Measurements from ENCODE around the gene TTC16.
"Not testable (repeated sequence)": the region's sequence is repeated elsewhere in the genome, so short reads cannot be mapped to it uniquely, and the experiment has no call there.

TTC16 gene

DNA sequence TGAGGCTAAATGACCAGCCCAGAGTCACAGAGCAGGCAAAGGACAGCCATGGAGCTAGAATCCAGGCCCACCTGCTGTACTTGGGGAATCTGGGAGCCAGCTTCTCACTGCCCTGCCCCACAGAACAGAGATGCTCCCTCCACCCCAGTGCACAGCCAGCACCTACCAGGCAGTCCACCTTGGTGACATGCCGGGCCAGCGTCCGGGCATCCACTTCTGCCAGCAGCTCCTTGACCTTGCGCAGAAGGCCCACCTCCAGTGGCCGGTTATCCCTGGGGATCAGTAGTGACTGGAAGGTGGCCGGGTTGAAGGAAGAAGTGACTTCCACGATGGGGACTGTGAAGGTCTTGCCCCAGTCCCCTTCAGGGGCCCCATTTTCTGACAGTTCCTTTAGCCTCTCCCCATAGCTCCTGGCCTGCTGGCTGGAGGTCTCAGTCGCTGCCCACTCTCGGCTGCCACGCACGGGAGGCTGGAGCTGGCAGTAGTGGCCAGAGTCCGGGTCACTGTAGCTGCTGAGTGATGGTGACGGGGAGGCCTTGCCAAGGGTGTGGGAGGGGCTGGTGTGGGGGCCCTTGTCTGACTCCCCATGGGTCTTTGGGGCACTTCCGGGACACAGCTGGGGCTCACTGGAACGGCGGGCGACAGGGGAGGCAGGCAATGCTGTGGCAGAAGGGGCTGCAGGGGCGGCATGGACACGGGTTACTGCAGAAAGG, 28.7 kb downstream of the TTC16 start:
- FAIRE-seq: no peak

- no peak for FAIRE-seq
Observed at GRCh38 chr9:127746959-127747569, 31.2 kb downstream of the TTC16 start.

DNA sequence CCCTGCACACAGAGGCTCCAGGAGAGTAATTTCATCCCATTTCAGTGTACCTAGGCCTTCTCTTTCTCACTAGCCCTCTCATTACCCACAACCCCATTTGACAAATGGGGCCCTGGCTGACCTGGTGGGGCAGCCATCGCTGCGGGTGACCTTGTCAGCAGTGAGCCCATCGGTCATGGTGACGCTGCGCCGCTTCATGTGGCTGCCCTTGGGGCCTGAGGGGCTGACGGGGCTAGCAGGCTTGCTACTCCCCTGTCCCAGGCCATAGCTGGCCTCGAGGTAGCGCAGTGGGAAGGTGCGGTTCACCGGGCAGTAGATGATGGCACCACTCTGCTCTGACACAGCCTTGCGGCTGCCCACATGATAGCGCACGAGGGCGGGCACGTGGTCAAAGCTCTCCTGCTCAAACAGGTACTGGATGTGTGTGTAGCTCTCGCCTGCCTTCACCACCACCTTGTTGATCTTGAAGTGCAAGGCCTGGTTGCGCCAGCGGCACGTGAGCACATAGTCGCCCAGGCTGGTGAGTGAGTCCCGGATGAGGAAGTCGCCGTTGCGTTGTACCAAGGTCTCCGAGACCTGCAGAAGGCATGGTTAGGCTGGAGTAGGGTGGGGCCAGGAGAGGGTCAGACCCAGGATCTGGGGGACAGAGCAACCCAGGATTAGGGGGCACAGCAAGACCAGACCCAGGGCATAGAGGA, 33.4 kb downstream of the TTC16 start:
- FAIRE-seq: no peak

DNA sequence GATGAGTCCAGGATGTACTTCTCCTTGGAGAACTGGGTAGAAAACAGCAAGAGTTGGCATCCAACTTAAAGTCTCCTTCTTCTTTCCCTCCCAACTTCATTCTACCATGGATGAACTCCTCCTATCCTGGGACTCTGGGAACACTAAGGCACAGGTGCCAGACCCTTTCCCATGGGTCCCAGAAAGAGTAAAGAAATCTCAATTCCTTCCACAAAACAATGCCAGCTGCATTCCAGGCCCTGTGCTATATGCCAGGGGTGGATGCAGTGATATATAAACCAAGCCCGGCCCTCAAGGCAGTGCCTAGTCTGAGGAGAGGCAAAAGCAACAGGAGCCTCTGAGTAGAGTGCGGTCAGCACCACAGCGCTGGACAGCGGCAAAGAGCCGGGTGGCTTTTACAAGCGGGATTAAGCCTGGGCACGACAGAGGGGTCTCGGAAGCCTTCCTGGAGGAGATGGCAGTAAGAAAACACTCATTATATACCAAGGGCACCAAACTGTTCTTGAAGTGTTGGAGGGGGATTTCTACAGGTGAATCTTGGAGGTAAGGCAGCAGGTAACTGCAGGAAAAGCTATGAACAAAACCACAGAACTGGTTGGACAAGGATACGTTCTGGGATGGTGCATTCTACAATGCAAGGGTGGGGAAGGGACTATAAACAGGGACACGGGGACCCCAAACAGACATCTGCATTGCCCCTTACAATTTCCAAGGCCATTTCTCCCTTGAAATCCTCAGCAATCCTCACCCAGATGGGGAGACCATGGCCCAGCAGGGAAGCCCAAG, 35.6 kb downstream of the TTC16 start:
- FAIRE-seq: no peak

GRCh38 chr9:127753148-127753547, 37.3 kb downstream of the TTC16 start:
- no peak for FAIRE-seq

- no peak for FAIRE-seq
Observed at GRCh38 chr9:127753622-127754021, 37.7 kb downstream of the TTC16 start.

DNA sequence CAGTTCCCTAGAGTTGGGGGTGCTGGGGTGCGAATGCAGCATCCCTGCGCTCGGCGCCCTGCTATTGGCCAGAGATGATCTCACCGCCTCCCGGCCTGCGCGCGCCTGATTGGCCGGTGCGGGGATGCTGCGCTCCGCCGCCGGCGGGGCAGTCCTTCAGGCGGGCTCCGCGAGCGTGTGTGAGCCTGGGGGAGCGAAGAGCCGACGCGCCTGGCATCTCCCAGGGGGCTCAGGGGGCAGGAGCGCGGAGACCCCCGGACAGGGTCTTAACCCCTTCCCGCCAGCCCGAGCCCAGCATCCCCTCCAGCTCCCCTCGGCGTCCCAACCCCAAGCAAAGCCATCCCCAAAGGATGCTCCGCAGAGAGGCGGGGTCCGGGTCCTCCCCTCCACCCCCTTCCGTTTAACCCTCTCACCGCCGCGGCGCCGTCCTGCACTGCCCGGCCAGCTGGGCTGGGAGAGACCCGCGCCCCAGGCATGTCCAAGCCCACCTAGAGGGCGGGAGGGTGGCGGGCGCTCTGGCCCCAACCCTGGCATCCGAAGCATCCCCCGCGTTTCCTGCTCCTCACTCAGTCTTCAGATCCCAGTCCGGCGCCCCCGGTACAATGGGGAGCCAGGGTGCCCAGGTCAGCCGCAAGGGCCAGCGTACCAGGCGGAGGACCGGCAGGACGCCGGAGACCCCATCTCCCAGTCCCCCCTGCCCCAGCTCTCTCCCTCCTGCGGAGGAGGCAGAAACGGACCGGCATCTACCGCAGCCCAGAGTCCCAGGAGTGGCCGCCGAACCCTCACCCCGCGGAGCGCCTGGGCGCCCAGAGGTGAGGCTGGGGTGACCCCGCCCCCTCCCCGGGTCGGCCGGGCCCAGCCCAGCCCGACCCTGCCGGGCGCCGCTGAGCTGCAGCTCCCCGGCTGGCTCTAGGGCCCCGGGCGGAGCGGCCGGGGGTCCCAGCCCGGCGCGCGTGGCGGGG, 38.5 kb downstream of the TTC16 start:
- no peak for FAIRE-seq

GRCh38 chr9:127755061-127756060, 39.5 kb downstream of the TTC16 start:
- FAIRE-seq: no peak

DNA sequence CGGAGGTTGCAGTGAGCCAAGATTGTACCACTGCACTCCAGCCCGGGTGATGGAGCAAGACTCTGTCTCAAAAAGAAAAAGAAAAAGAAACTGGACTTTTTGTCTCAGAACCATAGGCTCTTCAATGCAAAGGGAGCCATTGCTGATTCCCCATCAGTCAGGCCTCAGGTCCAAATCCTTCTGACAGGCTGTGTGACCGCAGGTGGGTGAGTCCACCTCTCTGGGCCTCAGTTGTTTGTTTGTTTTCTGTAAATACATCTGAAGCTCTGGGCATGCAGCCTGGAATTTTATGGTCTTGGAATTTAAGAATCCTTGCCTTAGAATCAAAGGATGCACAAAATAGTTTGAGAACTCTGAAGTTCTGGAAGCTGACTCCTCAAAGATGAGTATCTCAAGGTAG, 40.4 kb downstream of the TTC16 start:
- no peak for FAIRE-seq

GRCh38 chr9:127756776-127757175, 40.9 kb downstream of the TTC16 start:
- not testable (repeated sequence) for FAIRE-seq

- no peak for FAIRE-seq
Observed at GRCh38 chr9:127758843-127759242, 43.0 kb downstream of the TTC16 start.

DNA sequence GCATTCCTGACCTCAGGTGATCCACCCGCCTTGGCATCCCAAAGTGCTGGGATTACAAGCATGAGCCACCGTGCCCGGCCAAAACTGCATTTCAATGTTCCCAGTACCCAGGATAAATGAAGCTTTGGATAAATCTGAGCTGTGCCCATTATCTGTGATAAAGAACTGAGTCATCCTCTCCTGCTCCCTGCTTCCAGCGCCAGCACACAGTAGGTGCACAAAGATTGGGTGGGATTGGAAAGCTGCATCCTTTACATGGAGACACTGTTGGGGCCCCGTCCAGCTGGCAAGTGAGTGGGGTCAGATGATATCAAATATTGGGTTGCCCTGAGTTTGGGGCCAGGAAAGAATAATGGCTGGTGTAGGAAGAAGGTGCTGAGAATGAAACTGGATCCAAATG, 45.2 kb downstream of the TTC16 start:
- FAIRE-seq: no peak

DNA sequence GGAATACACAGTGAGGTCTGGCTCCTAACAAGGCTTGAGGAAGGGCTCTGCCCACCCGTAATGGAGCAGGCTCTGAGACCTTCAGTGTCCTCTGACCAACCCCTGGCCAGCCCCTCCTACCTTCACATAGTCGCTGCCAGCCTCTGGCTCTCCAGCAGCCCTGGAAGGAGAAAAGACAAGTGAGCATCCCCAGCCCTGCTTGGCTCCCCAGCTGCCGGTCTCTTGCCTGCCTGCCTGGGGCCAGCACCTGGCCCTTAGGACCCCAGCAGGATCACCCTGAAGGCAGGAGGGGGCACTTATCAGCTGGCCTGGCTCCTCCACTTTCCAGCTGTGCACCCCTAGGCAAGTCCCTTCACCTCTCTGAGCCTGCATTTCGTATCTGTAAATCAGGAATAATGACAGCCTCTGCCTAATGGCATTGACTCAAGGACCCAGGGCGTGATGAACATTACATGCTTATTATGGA, 45.6 kb downstream of the TTC16 start:
- no peak for FAIRE-seq

DNA sequence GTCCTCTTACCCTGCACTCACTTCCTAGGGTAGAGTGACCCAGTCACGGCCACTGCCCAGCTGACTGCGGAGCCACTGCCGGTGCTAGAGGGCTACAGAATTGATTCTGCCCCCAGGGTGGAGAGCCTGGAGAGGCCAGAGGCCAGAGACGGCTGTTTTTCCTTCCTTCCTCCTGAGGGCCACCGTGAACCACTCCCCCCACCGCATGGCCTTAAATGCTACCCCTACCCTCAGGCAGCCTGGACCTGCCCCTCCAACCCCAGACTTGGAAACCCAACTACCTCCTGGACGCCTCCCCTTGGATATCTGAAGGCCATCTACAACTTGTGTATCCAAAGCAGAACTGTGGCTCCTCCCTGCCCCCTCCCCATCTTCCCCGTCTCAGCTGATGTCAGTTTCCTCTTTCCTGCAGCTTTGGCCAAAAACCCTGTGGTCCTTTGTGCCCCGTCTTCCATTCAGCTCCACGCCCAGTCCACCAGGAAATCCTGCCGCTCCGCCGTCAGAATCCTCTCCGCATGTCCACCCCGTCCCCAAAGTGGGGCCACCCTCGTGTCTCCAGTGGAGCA, 46.3 kb downstream of the TTC16 start:
- no peak for FAIRE-seq

- no peak for FAIRE-seq
Observed at GRCh38 chr9:127763918-127764384, 48.1 kb downstream of the TTC16 start.

DNA sequence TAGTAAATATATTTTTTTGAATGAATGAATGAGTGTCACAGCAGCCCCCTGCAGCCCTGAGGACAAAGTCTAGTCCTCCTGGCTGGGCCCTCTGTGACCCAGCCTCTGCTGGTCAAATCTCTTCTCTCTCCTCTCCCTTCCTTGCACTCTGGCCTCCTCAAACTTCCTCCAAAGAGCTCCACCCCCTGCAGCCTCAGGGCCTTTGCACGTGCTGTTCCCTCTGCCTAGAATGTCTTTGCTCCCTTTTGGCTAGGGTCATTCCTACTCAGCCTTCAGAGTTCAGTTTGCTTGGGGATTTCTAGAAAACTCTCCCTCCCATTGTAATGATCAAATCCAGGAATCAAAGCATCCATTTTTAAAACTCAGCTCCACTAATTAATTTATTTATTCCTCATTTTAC, 49.5 kb downstream of the TTC16 start:
- no peak for FAIRE-seq

GRCh38 chr9:127767410-127767809, 51.5 kb downstream of the TTC16 start:
- FAIRE-seq: no peak

DNA sequence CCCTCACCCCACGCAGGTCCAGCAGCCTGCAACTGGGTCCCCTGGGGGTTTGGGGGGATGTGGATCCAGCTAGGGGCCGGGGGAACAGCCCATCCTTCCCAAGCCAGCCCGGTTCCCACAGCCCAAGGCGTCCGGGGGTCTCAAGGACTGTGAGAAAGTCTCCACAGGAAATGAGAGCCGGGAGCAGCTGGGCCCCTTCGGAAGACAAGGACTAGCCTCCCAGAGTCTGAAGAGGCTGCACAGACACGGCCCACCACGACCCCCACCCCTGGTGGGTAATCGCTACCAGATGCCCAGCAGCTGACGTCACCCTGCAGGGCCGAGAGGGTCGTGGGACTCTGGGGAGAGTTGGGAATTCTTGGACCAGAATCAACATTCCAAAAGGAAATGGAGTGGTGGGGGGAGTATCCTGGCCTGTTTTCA, 52.0 kb downstream of the TTC16 start:
- no peak for FAIRE-seq

GRCh38 chr9:127768698-127769097, 52.8 kb downstream of the TTC16 start:
- FAIRE-seq: no peak

DNA sequence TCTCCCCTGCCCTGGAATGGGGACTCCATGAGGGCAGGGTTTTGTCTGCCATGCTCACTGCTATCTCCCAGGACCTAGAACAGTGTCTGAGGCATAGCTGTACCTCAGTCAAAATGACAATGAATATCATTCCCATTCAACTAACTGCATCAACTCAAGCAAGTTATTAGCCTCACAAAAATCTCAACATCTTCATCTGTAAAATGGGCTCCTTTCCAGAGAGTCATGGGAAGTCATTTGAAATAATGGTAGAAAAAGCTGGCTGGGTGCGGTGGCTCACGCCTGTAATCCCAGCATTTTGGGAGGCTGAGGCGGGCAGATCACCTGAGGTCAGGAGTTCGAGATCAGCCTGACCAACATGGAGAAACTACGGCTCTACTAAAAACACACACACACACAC, 53.2 kb downstream of the TTC16 start:
- FAIRE-seq: no peak
